Measurements from ENCODE around the gene ASIC2.

DNA sequence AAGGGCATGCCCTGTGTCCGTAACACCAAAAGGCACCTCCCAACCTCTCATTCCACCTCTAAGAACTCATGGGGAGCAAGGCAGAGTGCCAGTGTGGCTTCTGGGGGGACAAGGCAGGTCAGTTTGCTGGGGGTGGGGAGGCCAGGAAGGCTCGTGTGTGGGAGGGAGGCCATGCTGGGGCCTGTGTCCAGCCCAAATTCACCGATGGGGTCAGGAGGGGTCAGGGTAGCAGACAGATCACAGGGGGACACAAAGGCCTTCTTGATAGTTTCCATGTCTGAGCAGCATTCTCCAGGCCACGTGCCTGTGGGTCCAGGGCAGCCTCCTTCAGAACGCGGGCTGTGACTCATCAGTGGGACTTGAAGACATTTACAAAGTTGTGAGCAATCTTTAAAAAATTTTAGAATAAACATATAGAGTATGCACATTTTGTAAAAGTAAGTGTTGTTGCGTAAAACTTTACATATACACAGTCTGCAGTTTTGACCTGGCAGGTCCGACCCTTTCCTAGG is 280.5 kb downstream of the ASIC2 start:
- TF ChIP-seq POLR2A (IDR thresholded peaks at IDR 0.05; ENCODE audit: low read length): no peak
- TF ChIP-seq GATA1 (IDR thresholded peaks at IDR 0.05; ENCODE audit: low read depth, low read length): no peak

Measured in erythroblast (primary cell).